IPS DF 6.9 (cell line): ENCODE measurements around the gene INPP5K.

Experiments
- DNase-seq: peaks from one replicate; pipeline ENCODE4 v3.0.0-alpha.2; 2013; ENCODE audit warnings: low read depth, low spot score
- H3K27ac ChIP-seq: one replicate; pipeline ENCODE4 v1.5.1; 2013; ENCODE audit warnings: low read length, control low read depth
- H3K27me3 ChIP-seq: 2 replicates; pipeline ENCODE4 v1.6.1; 2013; ENCODE audit warnings: mild to moderate bottlenecking, low read length; ENCODE audit not compliant: control insufficient read depth, insufficient read depth
- H3K36me3 ChIP-seq: 2 replicates; pipeline ENCODE4 v1.6.1; 2013; ENCODE audit warnings: low read length; ENCODE audit not compliant: control insufficient read depth, insufficient read depth
- H3K4me1 ChIP-seq: 2 replicates; pipeline ENCODE4 v1.6.1; 2013; ENCODE audit warnings: low read length; ENCODE audit not compliant: control insufficient read depth, insufficient read depth
- H3K4me3 ChIP-seq: 2 replicates; pipeline ENCODE4 v1.5.1; 2013; ENCODE audit warnings: mild to moderate bottlenecking, low read length
- H3K9me3 ChIP-seq: 2 replicates; pipeline ENCODE4 v1.6.1; 2013; ENCODE audit warnings: low read length, inconsistent platforms; ENCODE audit not compliant: control insufficient read depth, insufficient read depth
- WGBS: extraction: QIAGEN DNeasy Blood & Tissue Kit; methylation state at CpG from one replicate; pipeline ENCODE4 v1.1.7; 2013; ENCODE audit warnings: mixed read lengths, missing lambda C conversion rate; ENCODE audit not compliant: insufficient read length, insufficient coverage; 5-methylcytosine and 5-hydroxymethylcytosine counted together

The INPP5K gene

GRCh38 chr17:1558401-1558800 lies 42.0 kb upstream of the INPP5K start:
- no peak overlapping the region for H3K4me3 ChIP-seq
- H3K4me1 ChIP-seq, result no peaks in the 10 kb centered on the region
- no peak overlapping the region for H3K27ac ChIP-seq
- no peaks in the 10 kb centered on the region for H3K27me3 ChIP-seq
- no CpG with 5 or more reads among the region's 3 CpGs for WGBS
- no peaks in the 10 kb centered on the region for H3K9me3 ChIP-seq
- DNase-seq, result no peak
- H3K36me3 ChIP-seq, result peaks cover 3% of the 10 kb centered on the region; the same call in 1 of the 2 replicates

GRCh38 chr17:1557355-1558095 lies 41.1 kb upstream of the INPP5K start:
- no peak overlapping the region for H3K4me3 ChIP-seq
- peaks cover 3% of the 10 kb centered on the region; the same call in 1 of the 2 replicates for H3K36me3 ChIP-seq
- H3K9me3 ChIP-seq, result no peaks in the 10 kb centered on the region
- no CpG with 5 or more reads among the region's 22 CpGs for WGBS
- no peaks in the 10 kb centered on the region for H3K4me1 ChIP-seq
- DNase-seq, result no peak
- H3K27me3 ChIP-seq, result no peaks in the 10 kb centered on the region
- no peak overlapping the region for H3K27ac ChIP-seq

- peaks cover 7% of the 10 kb centered on the region; the same call in 1 of the 2 replicates for H3K36me3 ChIP-seq
- H3K4me1 ChIP-seq, result no peaks in the 10 kb centered on the region
- no peaks in the 10 kb centered on the region for H3K27me3 ChIP-seq
- no peak for DNase-seq
- no peaks in the 10 kb centered on the region for H3K9me3 ChIP-seq
- H3K4me3 ChIP-seq, result no peak overlapping the region
- no peak overlapping the region for H3K27ac ChIP-seq
- no CpG with 5 or more reads among the region's 15 CpGs for WGBS
These were observed 39.4 kb upstream of the INPP5K start for GRCh38 chr17:1555651-1556471.

- no peaks in the 10 kb centered on the region for H3K27me3 ChIP-seq
- no peaks in the 10 kb centered on the region for H3K4me1 ChIP-seq
- no peak overlapping the region for H3K4me3 ChIP-seq
- no peak for DNase-seq
- no peaks in the 10 kb centered on the region for H3K9me3 ChIP-seq
- no peak overlapping the region for H3K27ac ChIP-seq
- no CpG with 5 or more reads among the region's 9 CpGs for WGBS
- H3K36me3 ChIP-seq, result peaks cover 7% of the 10 kb centered on the region; the same call in 1 of the 2 replicates
These were observed 38.5 kb upstream of the INPP5K start for GRCh38 chr17:1554751-1555540.

GRCh38 chr17:1553354-1554266 lies 37.2 kb upstream of the INPP5K start:
- no CpG with 5 or more reads among the region's 12 CpGs for WGBS

GRCh38 chr17:1552932-1553331 lies 36.5 kb upstream of the INPP5K start:
- no peaks in the 10 kb centered on the region for H3K4me1 ChIP-seq
- no peaks in the 10 kb centered on the region for H3K27me3 ChIP-seq
- DNase-seq, result no peak
- H3K4me3 ChIP-seq, result no peak overlapping the region
- no peaks in the 10 kb centered on the region for H3K9me3 ChIP-seq
- no peak overlapping the region for H3K27ac ChIP-seq
- WGBS, result no CpG with 5 or more reads among the region's 11 CpGs
- peaks cover 8% of the 10 kb centered on the region for H3K36me3 ChIP-seq

More at GRCh38 chr17:1553354-1554266, 37.2 kb upstream of the INPP5K start:
- Histone ChIP-seq H3K4me1 (no peaks in the 10 kb centered on the region), H3K27ac (no peak overlapping the region), H3K27me3 (no peaks in the 10 kb centered on the region), H3K9me3 (no peaks in the 10 kb centered on the region), H3K36me3 (peaks cover 7% of the 10 kb centered on the region; the same call in 1 of the 2 replicates), H3K4me3 (no peak overlapping the region)
- DNase-seq, result no peak

GRCh38 chr17:1551741-1552140 lies 35.3 kb upstream of the INPP5K start:
- WGBS, result no CpG with 5 or more reads among the region's 12 CpGs

GRCh38 chr17:1548032-1548431 lies 31.6 kb upstream of the INPP5K start:
- Histone ChIP-seq H3K4me1 (no peaks in the 10 kb centered on the region), H3K4me3 (no peak overlapping the region), H3K27ac (no peak overlapping the region), H3K27me3 (no peaks in the 10 kb centered on the region), H3K9me3 (no peaks in the 10 kb centered on the region), H3K36me3 (peaks cover 6% of the 10 kb centered on the region)
- no CpG with 5 or more reads among the region's 18 CpGs for WGBS
- no peak for DNase-seq

More at GRCh38 chr17:1551741-1552140, 35.3 kb upstream of the INPP5K start:
- Histone ChIP-seq H3K36me3 (peaks cover 9% of the 10 kb centered on the region), H3K4me3 (no peak overlapping the region), H3K27me3 (no peaks in the 10 kb centered on the region), H3K4me1 (no peaks in the 10 kb centered on the region), H3K27ac (no peak overlapping the region), H3K9me3 (no peaks in the 10 kb centered on the region)
- DNase-seq, result no peak

GRCh38 chr17:1546292-1546922 lies 30.0 kb upstream of the INPP5K start:
- Histone ChIP-seq H3K36me3 (peaks cover 5% of the 10 kb centered on the region), H3K4me3 (no peak overlapping the region), H3K27me3 (no peaks in the 10 kb centered on the region), H3K27ac (no peak overlapping the region), H3K4me1 (no peaks in the 10 kb centered on the region), H3K9me3 (no peaks in the 10 kb centered on the region)
- no peak for DNase-seq
- WGBS, result no CpG with 5 or more reads among the region's 6 CpGs
